HG02840 (cell line): ENCODE data around the gene NUDT8.
"Not testable (repeated sequence)": the region's sequence is repeated elsewhere in the genome, so short reads cannot be mapped to it uniquely, and the experiment has no call there.

Experiments
- ATAC-seq: cut with Tn5 transposase; IDR thresholded peaks from one replicate; pipeline ENCODE4 v1.9.1; 2021; ENCODE audit warnings: mild to moderate bottlenecking, moderate library complexity, moderate number of reproducible peaks; ENCODE audit not compliant: unreplicated experiment, low FRiP score

The NUDT8 gene

DNA sequence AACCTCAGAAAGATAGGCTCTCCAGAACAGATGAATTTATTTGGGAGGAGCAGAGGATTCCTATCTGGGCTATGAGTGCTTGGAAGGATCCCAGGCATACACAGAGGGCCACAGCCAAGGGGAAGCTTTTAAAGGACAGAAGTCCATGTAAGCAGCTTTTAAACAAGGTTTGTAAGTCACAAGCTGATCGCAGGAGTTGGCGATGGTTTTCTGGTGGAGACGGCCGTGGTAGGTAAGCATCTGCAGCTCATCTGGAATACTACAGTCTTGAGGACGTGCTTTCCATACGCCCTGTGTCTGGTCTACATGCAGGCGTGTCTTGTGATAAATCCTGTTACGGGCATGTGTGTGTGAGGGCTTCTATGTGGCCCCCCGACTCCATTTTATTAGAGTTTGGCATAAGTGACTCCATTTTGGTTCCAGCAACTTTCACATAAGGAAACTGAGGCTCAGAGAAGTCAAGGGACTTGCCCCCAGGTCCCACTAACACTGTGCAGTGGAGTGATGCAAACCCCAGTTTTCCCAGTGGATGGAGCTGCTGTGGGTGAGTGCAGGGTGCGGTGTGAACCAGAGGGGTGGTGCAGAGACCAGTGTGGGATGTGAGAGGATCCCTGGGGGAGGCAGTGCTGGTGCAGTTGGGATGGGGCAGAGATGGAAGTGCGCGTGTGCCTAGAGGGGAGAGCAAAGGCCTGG, 32.6 kb upstream of the NUDT8 start:
- ATAC-seq, result no peak

- not testable (repeated sequence) for ATAC-seq
Measured at GRCh38 chr11:67660752-67661151, 31.0 kb upstream of the NUDT8 start.

GRCh38 chr11:67659651-67660165, 30.0 kb upstream of the NUDT8 start:
- not testable (repeated sequence) for ATAC-seq

DNA sequence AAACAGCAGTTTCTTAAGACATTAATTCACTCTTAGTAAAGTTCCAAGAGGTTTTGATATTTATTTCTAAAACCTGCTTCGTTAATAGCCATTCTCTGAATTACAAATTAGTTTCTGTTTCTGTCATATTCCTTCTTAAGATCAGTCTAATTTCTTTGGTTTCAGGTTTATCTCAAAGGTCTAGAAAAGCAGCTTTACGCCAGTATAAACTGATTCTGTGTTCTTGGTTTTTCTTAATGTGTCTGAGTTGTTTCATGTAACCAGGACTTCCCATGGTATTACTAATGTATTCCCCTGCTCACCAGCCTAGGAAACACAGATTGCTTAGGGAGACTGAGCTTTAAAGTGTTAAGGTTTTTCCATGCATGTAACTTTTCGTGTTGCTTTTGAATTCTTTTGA, 27.6 kb upstream of the NUDT8 start:
- no peak for ATAC-seq

GRCh38 chr11:67656278-67656922, 26.7 kb upstream of the NUDT8 start:
- ATAC-seq, result no peak

DNA sequence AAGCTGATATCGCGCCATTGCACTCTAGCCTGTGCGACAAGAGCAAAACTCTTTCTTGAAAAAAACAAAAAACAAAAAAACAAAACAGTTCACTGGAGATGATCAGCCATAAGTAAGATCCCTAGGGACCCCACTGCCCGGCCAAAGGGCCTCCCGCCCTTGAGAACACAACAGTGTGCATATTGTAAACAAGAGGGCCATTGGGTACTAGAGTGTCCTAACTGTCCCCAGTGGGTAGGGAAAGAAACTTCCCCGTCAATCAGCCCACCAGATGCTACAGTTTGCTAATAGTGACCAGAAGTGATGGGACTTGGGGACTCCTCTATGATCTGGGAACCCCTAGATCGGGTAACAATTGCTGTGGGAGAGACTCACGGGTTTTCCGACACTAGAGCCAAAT, 24.5 kb upstream of the NUDT8 start:
- no peak for ATAC-seq

DNA sequence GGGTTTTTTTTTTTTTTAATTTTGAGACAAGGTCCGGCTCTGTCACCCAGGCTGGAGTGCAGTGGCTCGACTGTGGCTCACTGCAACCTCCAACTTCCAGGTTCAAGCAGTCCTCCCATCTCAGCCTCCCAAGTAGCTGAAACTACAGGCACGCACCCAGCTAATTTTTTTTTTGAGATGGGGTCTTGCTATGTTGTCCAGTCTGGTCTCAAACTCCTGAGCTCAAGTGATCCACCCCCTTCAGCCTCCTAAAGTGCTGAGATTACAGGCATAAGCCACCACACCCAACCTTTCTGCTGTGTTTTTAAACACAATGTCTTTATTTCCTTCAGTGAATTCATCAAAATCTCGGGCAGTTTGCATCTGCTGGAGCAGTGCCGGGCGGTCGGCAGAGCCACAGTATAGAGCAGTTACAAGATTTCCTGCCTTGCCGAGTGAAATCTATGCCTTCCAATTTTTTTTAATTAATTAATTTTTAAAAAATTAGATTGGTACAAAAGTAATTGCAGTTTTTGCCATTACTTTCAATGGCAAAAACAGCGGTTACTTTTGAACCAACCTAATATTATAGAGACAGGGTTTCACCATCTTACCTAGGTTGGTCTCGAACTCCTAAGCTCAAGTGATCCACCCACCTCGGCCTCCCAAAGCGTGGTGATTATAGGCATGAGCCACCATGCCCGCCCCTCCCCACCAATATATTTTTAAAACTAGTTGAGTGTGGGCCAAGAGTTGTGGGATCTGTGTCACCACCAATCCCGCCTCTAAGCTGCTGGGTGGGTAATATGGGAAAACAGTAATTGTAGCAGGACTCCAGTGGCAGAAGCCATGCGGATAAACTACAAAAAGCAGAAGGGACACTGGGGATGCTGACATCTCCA, 23.5 kb upstream of the NUDT8 start:
- ATAC-seq, result no peak

DNA sequence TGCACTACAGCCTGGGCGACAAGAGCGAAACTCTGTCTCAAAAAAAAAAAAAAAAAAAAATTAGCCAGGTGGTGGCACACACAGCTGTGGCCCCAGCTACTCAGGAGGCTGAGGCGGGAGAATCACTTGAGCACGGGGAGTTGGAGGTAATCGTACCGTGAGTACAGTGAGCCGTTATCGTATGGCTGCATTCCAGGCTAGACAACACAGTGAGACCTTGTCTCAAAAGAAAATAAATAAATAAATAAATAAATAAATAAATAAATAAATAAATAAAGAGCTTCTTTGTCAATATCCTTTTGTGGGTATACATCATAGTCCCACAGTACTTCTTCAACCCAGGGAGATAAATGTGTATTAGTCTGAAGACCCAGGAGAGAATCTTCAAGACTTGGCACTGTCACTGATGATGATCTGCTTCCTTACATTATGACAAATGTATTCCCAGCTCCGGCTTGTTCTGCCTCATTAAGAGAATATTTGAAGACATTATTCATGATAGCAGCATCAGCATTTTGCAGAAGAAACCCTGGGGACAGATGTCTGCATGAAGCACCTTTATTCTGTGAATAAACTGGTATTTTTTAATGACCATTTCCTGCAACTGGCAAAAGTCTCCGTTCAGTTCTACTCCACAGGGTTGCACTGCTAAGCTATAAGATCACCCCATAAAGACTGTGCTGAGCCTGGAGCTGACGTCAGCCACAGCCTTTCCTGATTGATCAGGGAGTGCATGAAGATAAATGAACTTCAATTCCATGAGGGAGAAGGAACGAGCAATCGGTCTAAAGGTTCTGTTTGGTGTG, 22.4 kb upstream of the NUDT8 start:
- no peak for ATAC-seq

DNA sequence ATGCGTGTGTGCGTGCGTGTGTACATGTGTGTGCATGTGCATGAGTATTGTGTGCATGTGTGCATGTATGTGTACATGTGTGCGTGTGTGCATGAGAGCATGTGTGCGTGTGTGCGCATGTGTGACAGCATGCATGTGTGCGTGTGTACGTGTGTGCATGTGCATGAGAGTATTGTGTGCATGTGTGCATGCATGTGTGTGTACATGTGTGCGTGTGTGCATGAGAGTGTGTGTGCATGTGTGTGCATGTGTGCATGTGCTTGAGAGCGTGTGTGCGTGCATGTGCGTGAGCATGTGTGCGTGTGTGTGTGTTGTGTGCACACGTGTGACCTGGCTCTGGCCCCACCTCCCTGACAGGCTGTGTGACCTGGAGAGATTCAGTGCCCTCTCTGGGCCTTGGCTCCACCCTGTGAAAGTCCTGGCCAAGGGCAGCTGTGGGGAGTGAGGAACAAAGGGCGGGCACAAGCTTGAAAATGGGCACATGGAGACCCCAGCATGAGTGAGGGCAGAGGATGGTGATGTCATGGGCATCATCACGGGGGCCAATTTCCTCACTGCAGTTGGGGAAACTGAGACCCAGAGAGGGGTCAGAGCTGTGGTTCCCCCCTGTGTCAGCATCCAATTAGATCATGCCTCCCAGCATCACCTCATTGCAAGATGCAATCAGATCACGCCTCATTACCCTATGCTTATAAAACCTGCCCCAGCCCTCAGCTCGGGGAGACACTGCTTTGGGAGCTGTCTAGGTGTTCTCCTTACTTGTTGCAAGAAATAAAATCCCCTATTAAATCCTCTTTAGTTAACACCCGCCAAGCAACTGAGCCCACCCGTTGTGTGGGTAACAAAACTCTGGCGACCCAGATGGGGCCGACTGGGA, 20.1 kb upstream of the NUDT8 start:
- no peak for ATAC-seq

GRCh38 chr11:67648796-67649613, 19.3 kb upstream of the NUDT8 start:
- no peak for ATAC-seq

DNA sequence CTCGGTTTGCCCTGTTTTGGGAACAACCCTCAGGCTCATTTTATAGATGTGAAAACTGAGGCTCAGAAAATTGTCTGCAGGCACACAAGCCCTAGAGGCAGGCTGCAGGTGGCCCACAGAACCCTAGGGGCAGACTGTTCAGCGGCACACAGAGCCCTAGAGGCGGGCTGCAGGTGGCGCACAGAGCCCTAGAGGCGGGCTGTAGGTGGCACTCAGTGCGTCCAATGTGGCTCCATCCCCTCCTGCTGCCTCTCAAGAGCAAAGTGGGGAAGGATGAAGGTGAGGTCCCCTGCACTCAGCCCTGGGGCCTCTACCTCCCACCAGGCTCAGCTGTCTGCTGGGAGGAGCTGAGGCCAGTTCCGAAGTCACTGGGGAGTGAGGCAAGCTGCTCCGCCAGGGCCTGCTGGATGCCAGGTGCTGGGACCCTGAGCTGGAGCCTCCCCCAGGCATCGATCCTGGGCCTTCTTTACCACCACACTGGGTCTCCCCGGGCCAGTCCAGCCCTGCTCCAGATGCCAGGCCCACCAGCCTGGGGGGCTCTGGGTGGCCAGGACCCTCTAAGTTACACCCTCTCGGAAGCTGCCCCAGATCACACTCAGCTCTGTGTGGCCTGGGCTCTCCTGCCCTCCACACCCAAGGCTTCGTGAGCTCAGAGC, 18.5 kb upstream of the NUDT8 start:
- ATAC-seq, result no peak

- no peak for ATAC-seq
Measured at GRCh38 chr11:67647471-67647870, 17.7 kb upstream of the NUDT8 start.

- ATAC-seq, result no peak
Measured at GRCh38 chr11:67646535-67647336, 17.0 kb upstream of the NUDT8 start.

DNA sequence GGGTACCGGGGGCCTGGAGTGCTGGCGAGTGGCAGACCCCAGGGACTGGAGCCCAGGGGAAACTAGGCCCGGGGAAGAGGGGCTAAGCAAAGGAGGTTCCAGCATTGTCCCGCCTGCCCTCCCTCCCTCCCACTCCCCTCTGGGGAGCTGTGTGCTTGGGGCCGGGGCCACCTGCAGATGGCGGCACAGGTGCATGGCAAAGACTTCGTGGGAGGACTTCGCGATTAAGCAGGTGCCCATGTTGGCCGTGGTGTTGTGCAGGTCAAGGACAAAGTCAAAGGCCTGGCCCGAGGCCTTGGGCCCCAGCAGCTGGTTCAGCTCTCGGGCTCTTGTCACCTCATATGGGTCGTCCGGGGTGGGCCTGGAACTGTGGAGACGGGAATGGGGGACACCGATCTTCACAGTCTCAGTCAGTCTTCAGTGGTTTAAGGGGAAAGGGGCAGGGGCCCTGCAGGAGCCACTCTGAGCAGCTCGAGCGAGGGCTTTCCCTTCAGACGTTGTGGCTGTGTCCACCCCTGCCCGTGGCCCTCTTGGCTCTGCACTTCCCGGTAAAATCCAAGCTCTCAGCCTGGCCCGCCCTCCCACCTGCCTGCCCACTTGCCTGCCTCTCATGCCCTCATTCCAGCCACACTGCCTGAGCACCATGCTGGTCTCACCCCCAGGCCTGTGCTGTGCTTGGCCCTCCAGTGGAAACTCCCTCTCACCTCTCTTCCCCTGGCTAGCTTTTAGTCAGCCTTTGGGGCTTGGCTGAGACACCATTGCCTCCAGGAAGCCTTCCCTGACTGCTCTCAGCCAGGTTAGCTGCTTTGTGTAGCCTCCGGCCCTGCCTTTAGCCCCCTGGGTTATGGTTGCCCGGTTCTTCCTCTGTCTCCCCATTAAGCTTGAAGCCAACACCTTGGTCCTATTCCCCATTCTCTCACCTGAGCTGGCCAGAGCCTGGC, 16.1 kb upstream of the NUDT8 start:
- no peak for ATAC-seq

DNA sequence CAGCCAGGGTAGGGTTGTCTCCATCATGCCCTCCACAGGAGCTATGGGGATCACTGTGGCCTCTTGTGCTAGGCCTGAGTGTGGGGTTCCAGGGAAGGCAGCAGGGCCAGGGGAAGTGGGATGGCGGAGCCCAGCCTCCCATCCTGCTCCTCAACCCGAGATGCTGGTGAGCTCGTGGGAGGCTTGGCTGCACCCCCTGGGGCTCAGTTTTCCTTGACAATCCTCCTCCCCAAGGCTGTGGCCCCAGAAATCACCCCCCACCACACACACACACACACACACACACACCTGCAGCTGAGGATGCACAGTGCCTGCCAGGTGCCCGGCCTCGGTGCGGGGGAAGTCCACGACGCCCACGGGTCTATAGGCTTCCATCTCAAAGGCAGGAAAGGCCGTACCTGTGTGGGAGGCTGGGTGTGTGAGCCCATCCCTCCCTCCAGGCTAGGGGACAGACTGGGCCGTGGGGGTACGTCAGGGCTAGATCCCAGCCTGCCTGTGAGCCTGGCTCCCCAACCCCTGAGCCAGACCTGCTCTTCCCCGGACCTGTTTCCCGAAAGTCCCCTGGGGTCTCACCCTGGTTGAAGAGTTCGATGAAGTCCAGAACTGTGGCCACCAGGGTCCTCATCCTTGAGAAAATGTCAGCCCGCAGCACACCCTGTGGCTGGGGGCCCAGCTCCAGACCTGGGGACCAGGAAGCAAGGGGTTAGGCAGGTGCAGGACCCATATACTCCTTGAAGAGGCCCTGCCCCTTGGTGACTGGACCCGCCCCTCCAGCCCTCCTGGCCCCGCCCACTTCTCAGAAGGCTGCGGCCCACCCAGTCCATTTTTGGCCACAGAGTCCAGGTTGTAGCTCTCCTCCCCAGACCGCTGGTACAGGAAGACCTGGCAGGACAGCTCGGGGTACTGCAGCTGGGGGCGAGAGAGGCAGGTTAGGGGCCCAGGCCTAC, 15.0 kb upstream of the NUDT8 start:
- ATAC-seq, result no peak
